Astrocyte of the hippocampus (primary cell): ENCODE measurements around the gene KRTAP10-7.
"Not testable (repeated sequence)": the region's sequence is repeated elsewhere in the genome, so short reads cannot be mapped to it uniquely, and the experiment has no call there.

ENCODE experiments used
- DNase-seq: peaks from one replicate; pipeline ENCODE4 v3.0.0; 2011; ENCODE audit warnings: low read depth, low spot score

KRTAP10-7 gene

DNA sequence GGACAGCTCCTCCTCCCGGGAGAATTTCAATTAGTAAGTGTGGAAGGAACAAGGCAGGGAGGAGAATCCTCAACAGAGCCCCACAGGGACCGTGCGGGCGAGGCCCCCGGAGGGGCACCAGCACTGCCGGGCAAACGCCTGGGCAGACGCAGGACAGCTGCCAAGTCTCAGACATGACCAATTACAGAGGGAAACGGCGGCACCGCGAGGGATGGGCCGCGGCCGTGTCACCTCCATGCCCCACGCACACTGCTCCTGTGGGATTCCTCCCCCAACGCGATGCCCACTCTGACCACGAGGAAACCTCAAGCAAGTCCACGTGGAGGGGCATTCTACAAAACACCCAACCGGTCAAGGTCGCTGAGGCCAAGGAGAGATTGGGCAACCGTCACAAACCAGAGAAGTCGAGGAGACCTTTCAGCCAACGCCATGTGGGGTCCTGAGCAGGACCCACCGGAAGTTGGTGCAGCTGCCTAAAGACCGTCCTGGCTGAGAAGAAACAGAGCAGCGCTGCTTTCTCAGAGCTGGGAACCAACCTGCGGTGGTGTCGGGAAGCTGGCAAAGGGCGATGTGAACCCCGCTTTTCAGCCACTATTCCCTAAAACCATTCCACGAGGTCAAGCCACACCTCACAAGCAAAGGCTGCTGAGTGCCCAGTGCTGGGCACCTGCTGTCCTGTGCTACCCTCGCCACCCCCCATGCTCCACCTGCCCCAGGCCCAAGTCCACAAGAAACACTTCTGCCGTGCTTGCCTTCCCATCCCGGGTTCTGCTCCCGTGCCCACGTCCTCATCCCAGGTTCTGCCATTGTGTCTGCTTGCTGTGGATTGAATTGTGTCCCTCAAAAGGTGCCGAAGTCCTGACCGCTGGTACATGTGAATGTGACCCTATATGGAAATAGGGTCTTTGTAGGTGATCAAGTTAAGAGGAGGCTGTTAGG, 28.3 kb upstream of the KRTAP10-7 start:
- no peak for DNase-seq

DNA sequence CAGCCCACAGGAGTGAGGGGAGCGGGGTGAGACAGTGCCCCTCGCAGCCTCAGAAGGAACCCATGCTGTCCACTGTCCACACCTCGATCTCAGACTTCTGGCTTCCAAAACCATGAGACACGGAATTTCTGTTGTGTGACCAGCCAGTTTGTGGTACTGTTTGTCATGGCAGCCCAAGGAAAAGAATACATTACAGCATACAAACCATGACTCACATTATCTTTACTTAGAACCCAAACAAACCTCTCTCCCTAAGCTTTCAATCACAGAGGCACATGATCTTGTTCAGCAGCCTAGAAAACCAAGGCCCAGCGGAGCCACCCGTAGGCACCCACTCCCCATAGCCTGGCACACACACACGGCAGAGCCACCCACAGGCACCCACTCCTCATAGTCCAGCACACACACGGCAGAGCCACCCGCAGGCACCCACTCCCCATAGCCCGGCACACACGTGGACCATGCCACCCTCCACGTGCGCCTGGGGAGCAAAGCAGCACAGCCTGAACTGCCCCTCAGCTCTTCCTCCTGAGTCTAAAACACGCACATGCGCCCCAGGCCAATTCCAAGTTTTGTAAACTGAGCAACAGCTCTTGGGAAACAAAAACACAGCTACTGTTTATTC, 27.3 kb upstream of the KRTAP10-7 start:
- DNase-seq: peak; percentile 55

DNA sequence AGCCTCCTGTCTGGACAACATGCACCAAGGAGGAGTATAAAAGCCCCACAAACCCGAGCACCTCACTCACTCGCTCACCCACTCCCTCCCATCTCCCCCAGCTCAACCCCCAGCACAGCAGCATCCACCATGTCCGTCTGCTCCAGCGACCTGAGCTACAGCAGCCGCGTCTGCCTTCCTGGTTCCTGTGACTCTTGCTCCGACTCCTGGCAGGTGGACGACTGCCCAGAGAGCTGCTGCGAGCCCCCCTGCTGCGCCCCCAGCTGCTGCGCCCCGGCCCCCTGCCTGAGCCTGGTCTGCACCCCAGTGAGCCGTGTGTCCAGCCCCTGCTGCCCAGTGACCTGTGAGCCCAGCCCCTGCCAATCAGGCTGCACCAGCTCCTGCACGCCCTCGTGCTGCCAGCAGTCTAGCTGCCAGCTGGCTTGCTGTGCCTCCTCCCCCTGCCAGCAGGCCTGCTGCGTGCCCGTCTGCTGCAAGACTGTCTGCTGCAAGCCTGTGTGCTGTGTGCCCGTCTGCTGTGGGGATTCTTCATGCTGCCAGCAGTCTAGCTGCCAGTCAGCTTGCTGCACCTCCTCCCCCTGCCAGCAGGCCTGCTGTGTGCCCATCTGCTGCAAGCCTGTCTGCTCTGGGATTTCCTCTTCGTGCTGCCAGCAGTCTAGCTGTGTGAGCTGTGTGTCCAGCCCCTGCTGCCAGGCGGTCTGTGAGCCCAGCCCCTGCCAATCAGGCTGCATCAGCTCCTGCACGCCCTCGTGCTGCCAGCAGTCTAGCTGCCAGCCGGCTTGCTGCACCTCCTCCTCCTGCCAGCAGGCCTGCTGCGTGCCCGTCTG, 26.6 kb upstream of the KRTAP10-7 start, which contains the start of gene KRTAP10-4:
KRTAP10-4 (plus strand) TSS at position 100 of the 827 bp plus-strand sequence; CDS start at position 130, 30 bp downstream.
- DNase-seq: not testable (repeated sequence)

DNA sequence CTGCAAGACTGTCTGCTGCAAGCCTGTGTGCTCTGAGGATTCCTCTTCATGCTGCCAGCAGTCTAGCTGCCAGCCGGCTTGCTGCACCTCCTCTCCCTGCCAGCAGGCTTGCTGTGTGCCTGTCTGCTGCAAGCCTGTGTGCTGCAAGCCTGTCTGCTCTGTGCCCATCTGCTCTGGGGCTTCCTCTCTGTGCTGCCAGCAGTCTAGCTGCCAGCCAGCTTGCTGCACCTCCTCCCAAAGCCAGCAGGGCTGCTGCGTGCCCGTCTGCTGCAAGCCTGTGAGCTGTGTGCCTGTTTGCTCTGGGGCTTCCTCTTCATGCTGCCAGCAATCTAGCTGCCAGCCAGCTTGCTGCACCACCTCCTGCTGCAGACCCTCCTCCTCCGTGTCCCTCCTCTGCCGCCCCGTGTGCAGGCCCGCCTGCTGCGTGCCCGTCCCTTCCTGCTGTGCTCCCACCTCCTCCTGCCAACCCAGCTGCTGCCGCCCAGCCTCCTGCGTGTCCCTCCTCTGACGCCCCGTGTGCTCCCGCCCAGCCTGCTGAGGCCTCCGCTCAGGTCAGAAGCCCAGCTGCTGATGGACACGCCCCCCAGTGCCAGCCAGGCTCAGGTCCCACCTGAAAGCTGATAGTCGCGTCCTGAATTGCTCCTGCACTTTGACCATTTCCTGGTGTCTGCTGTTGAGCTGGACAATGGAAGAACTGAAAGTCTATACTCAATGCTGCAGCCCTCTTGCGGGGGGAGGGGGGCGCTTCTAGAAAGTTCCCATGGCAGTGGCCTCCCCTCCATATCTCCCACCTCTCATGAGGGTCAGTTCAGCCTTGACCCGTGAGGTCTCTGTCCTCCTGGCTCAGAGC, 25.7 kb upstream of the KRTAP10-7 start:
- DNase-seq: no peak

DNA sequence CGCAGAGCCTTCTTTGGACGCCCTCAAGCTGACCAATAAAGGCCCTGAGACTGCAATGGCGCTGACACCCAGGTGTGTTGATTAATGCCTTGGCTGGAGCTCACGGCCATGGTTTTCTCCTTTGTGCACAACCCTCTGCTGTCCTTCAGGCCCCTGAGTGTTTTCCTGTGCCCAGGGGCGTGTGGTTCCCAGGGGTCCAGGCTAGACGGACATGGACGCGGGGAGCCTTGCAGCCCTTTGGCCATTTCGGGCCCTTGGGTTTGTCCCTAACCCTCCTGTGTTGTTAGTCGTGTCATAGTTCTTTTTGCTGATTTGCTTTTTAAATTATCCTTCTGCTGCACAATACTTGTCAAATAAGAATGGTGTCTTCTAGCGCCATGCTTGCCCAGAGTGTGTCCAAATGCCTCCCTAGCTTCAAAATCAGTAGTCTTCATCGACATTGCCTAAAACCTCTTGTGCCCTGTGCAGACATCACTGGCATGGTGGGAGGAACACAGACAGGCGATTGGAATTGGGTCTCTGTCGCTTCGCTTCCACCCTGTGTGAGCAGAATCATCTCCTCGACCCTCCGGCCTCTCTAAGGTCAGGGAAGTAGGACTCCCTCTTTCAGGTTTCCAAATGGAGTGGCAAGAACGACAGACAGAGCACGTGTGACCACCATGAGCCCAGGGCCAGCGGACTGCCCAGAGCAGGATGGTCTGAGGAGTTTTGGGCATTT, 24.9 kb upstream of the KRTAP10-7 start:
- DNase-seq: no peak

DNA sequence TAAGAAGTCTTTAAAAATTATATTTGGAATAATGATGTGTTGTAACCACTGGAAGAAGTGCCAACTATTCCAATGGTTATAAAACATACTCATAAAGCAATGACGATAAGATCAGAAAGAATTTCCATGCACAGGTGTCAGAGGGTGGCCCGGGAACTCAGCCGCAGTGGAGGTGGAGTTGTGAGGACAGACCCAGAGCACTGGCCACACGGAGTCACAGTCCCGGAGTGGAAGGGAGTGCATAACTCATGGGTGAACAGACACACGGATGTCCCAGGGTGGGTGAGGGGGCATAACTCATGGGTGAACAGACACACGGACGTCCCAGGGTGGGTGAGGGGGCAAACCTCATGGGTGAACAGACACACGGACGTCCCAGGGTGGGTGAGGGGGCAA, 24.4 kb upstream of the KRTAP10-7 start:
- DNase-seq: no peak

DNA sequence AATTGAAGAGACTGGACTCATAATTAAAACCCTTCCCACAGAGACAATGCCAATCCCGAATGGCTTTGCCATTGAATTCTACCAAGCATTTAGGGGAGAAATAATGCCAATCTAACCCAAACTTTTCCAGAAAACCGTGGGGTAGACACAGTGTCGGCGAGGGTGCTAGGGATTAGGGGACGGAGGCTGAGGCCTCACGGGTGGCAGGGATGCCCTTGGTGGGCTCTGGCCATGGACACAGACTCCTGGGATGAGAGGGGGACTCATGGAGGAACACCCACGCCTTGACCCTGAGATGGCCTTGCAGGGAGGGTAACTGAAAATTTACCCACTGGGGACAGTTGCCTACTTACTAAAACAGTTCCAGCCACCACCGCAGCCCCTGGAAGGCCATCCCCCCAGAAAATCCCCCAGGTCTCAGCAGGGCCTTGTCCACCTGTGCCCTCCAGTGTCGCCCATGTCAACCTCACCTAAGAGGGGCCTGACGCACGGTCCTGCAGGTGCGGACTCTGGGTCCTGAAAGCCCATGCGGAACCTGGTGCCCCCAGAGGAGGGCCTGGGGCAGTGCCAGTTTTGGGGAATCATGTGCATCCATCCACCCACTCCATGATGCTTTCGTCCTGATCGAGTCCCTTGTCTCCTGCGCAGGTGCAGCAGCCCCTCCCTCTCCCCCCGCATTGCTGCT, 21.9 kb upstream of the KRTAP10-7 start:
- no peak for DNase-seq

DNA sequence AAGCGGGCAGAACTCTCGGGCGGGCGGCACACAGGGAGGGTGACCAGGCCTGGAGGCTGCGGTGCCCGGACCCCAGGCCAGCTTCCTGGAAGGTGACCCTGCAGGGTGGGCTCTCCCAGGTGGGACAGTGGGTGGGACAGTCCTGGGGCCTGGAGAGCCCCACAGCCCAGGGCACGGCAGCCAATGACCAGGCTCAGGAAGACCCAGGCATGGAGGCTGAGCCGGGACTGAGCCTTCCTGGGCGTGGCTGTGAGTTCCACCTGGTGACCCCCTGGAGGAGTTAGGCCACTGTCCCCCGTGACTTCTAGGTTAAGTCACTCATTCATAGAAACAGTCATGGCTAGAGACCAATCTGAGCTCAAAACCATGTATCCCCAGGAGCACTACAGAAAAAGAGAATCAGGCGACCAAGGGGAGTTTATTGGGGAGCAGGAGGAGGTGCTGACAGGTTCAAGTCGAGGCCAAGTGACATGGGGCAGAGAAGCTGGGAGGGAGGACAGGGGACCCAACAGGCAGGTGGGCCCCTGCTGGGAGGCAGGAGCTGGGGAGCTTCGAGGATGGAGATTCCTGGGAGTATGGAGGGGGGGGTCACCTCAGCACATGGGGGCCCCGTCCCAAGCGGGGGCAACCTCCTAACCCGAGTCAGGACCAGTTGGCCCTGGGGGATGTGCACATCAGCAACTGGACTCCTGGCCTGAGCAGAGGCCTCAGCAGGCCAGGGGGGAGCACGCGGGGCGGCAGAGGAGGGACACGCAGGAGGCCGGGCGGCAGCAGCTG, 21.2 kb upstream of the KRTAP10-7 start:
- DNase-seq: no peak

DNA sequence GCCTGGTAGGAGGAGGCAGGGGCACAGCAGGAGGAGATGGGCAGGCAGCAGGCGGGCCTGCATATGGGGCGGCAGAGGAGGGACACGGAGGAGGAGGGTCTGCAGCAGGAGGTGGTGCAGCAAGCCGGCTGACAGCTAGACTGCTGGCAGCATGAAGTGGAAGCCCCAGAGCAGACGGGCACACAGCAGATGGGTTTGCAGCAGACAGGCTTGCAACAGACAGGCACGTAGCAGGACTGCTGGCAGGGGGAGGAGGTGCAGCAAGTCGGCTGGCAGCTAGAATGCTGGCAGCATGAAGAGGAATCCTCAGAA, 20.6 kb upstream of the KRTAP10-7 start:
- no peak for DNase-seq

DNA sequence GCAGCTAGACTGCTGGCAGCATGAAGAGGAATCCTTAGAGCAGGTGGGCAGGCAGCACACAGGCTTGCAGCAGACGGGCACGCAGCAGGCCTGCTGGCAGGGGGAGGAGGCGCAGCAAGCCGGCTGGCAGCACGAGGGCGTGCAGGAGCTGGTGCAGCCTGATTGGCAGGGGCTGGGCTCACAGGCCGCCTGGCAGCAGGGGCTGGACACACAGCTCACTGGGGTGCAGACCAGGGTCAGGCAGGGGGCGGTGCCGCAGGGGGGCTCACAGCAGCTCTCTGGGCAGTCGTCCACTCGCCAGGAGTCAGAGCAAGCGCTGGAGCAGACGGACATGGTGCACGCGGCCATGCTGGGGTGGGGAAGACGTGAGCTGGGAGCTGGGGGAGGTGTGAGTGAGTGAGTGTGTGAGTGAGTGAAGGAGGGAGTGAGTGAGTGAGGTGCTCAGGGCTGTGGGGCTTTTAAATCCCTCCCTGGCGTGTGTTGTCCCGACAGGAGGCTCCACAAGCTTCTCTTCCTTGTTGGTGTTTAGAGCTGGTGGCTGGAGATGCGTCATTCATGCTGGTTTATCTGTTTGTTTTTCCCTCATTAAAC, 20.1 kb upstream of the KRTAP10-7 start, which contains the start of gene KRTAP10-5:
KRTAP10-5 (minus strand) TSS at position 374 of the 591 bp plus-strand sequence; CDS start at position 348, 26 bp downstream.
- not testable (repeated sequence) for DNase-seq

DNA sequence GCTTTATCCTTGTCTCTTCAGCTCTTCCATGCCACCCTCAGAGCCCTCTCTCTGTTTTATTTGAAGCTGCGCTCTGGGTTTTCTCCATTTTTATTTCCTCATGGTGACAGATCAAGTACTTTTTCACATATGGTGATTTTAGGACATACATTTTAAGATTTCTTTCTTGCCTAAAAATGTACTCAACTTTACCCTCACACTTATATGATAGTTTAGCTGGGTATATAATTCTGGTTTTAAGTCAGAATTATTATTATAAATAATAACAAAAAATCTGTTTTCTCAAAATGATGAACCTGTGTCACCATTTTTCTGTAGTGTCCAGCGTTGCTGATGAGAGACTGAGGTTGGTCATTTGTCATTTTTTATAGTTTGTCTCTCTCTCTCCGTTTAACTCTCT, 19.2 kb upstream of the KRTAP10-7 start:
- DNase-seq: no peak

DNA sequence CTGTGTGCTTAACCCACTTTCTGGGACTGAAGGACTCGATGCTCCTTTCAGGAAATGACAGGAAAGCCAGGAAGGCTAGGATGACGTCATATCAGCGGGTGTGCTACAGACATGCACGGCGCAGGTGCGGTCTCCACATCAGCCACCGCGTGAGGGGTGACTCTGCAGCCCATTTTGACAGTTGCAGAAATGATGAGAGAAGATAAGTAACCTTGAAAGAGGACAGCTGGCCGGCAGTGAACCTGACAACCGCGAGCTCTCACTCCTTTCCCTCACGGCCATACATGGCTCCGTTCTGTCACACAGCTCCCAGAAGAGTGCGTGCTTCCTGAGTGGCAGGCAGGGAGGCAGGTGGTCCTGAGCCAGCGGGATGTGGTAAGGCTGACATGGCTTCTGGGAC, 18.3 kb upstream of the KRTAP10-7 start:
- no peak for DNase-seq

DNA sequence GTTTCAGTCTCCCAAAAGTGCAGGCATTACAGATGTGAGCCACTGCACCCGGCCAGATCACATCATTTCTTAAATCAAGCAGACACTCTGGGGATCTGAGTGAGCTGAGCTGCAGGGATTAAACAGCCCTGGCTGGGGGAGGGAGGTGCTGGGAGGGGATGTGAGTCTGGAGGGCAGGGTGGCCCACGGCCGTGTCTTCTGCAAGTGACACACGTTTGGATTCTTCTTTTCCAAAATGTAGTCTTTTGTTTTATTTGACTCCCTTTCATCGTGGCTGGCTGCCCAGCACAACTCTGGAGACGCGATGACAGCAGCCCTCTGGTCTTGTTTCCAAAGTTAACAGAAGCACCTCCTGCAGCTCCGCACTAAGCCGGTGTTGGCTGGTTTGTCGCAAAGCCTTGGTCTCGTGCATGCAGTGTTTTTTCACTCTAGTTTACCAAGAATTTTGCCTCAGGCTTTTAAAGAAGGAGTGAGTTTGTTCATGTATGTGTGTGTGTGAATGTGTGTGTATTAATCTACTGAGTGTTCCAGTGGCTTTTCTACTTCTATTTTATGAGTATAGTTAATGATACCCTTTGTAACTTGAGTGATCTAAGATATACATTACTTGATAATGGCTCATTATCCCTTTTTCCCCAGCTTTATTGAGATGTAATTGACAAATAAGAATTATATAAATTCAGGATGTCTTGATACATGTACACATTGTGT, 17.2 kb upstream of the KRTAP10-7 start:
- no peak for DNase-seq

DNA sequence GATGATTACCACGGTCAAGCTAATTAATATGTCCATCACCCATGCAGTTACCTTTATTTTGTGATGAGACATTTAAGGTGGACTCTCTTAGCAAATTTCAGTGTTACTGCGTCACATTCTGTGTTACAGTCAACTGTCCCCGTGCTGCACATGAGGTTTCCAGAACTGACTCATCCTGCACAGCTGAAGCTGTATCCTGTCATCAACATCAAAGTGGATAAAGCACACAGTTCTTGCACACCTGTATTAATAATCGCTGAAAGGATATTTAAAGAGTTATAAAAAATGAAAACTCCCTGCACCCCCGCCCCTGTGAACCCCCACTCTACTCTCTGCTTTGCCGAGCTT, 16.6 kb upstream of the KRTAP10-7 start:
- DNase-seq: no peak

DNA sequence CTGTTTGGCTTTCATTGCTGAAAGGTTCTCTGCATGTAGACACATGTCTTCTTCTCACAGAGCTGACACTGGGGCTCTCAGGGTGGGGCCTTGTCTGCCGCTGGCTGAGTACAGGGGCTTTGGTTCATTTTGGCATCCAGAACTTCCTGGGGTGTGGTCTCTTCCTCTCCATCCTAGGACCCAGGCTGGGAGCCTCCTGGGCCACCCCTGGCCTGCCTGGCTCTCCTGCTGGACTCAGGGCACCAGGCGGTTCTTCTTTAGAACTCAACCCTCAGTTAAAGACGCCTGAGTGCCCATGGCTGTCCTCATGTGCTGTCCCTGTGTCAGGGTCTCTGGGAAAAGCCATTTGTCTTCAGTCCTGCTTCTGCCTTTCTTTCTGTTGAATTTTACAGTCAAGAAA, 14.5 kb upstream of the KRTAP10-7 start:
- DNase-seq: no peak

DNA sequence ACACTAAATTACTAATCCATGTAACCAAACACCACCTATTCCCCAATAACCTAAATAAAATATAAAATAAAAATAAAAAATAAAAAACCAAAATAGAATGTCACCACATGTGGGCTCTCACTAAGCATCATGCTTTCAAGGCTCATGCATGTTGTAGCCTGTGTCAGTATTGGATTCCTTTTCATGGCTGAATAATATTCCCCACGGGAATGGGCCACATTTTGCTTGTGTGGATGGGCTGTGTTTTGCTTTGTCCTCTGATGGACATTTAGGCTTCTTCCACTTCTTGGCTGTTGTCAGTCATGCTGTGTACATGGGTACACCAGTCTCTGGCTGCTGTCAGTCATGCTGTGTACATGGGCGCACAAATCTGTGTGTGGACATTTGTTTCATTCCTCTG, 11.3 kb upstream of the KRTAP10-7 start:
- DNase-seq: no peak

DNA sequence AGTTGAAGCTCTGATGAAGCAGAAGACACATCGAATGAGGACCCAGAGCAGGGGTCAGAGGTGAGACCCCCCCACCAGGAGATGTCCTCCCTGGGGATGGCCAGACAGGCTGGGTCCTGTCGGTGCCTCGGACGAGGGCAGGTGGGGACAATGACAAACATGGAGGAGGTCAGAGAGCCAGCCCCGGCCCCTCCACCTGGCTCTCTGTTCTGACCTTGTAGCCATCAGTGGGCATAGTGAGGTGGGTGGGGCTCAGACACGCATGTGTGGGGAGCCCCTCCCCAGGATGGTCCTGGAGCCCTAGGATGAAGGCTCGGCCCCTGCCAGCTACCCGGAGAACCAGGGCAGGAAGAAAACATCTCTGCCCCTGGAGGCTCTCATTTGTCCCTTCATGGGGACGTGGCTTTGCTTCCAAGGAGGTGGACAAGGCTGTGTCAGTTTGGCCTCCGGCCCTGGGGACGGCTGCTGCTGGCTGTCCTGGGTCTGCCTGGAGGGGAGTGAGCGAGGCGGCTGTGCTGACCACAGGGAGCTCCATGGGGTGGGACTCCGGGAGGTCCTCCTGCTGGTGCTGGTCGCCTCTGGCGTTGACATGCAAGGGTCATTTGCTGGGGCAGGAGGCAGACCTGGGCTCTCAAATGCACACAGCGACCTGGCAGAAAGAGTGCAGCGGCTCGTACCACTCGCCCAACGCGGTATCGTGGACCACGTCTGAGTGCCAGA, 10.7 kb upstream of the KRTAP10-7 start:
- no peak for DNase-seq

DNA sequence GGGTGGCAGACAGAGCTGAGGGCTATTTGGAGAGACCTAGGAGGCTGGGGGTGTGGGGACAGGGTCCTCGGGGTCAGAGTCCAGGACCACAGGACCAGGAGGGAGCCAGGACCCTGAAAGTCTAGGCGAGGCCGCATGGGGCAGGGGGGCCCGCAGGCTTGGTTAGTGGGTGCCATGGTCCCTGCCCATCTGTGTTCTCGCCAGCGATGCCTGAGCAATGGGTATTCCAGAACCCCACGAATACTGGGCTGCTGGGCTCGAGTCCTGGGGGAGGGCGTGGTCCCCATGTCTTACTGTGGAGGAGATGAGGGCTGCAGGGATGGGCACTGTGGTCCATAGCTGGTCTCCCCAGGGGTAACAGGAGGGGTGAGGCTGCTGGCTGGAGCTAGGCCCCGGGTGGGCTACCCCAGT, 10.1 kb upstream of the KRTAP10-7 start:
- DNase-seq: no peak
